WTC11 (cell line): ENCODE measurements around the gene SMYD1. TPM values are rescaled to one million over a fixed set of nuclear protein-coding genes. Genes with fewer than 3 reads are reported as not detected.

Source experiments
- ATAC-seq: fragments of 200-7000 bp; cut with Tn5 transposase; 2 replicates; pipeline ENCODE4 v1.10.0; 2021; ENCODE audit warnings: mild to moderate bottlenecking, moderate library complexity
- CTCF ChIA-PET: fragments of 300-600 bp; sonication (Branson Sonifier 250); formaldehyde crosslinking; loops from one replicate; lab custom pipeline; 2021; ENCODE audit warnings: antibody characterized with exemption; lab: Charles Lee
- POLR2A ChIA-PET: fragments of 350-600 bp; sonication (Branson Sonifier 250); formaldehyde crosslinking; loops from one replicate; lab custom pipeline; 2021; ENCODE audit warnings: antibody characterized with exemption; lab: Charles Lee
- DNase-seq: peaks from one replicate; pipeline ENCODE4 v3.0.0; 2021; ENCODE audit warnings: low spot score
- H3K27ac Mint-ChIP-seq: 2 replicates; pipeline ENCODE4 v1.8.0; 2021; ENCODE audit warnings: mixed read lengths
- H3K27me3 Mint-ChIP-seq: 2 replicates; pipeline ENCODE4 v1.8.0; 2021; ENCODE audit warnings: low read depth, mild to moderate bottlenecking, moderate library complexity, mixed read lengths
- H3K36me3 Mint-ChIP-seq: 2 replicates; pipeline ENCODE4 v1.8.0; 2021; ENCODE audit warnings: mixed read lengths
- H3K4me1 Mint-ChIP-seq: 2 replicates; pipeline ENCODE4 v1.8.0; 2022; ENCODE audit warnings: mixed read lengths
- H3K4me3 Mint-ChIP-seq: 2 replicates; pipeline ENCODE4 v1.8.0; 2021; ENCODE audit warnings: mild to moderate bottlenecking, moderate library complexity, mixed read lengths
- H3K9me3 Mint-ChIP-seq: 2 replicates; pipeline ENCODE4 v1.8.0; 2021; ENCODE audit warnings: mixed read lengths
- CBFB ChIP-seq: sonication (generic); formaldehyde crosslinking; IDR thresholded peaks from 2 replicates; pipeline ENCODE4 v1.8.1; 2022; ENCODE audit warnings: mild to moderate bottlenecking, low read depth, missing genetic modification reagents
- ESRRA ChIP-seq: sonication (generic); formaldehyde crosslinking; IDR thresholded peaks from 2 replicates; pipeline ENCODE4 v1.8.1; 2022; ENCODE audit warnings: mild to moderate bottlenecking, missing genetic modification reagents, borderline replicate concordance
- ETV6 ChIP-seq: sonication (generic); formaldehyde crosslinking; IDR thresholded peaks from 2 replicates; pipeline ENCODE4 v1.8.1; 2022; ENCODE audit warnings: mild to moderate bottlenecking, missing genetic modification reagents
- FOXK1 ChIP-seq: sonication (generic); formaldehyde crosslinking; IDR thresholded peaks from 2 replicates; pipeline ENCODE4 v1.8.0; 2022; ENCODE audit warnings: mild to moderate bottlenecking, moderate library complexity, missing genetic modification reagents
- GTF2I ChIP-seq: fragments of 250-450 bp; sonication (Bioruptor Pico); conservative IDR thresholded peaks from 2 replicates; pipeline ENCODE4 v1.4.0; 2021; ENCODE audit warnings: mild to moderate bottlenecking
- RORB ChIP-seq: fragments of 250-450 bp; sonication (Bioruptor Pico); IDR thresholded peaks from 2 replicates; pipeline ENCODE4 v1.9.0; 2021; ENCODE audit warnings: mild to moderate bottlenecking
- ZNF138 ChIP-seq: sonication (generic); formaldehyde crosslinking; conservative IDR thresholded peaks from 2 replicates; pipeline ENCODE4 v1.8.1; 2022; ENCODE audit warnings: mild to moderate bottlenecking, moderate library complexity, missing genetic modification reagents
- ZNF219 ChIP-seq: sonication (generic); formaldehyde crosslinking; IDR thresholded peaks from 2 replicates; pipeline ENCODE4 v1.8.0; 2023; ENCODE audit warnings: missing genetic modification reagents, mild to moderate bottlenecking, borderline replicate concordance
- ZNF232 ChIP-seq: sonication (generic); formaldehyde crosslinking; IDR thresholded peaks from 2 replicates; pipeline ENCODE4 v1.8.0; 2022; ENCODE audit warnings: mild to moderate bottlenecking, missing genetic modification reagents
- total RNA-seq: library from RNA; stranded (reverse); gene quantifications from 3 replicates; pipeline ENCODE4 v1.2.3, GENCODE V29; 2021
- TF ChIP-seq, protein P1 (sequence below): fragments of 250-450 bp; sonication (Bioruptor Pico); conservative IDR thresholded peaks from 2 replicates; pipeline ENCODE4 v1.9.0; 2021; ENCODE audit warnings: mild to moderate bottlenecking
- TF ChIP-seq, protein P2 (sequence below): sonication (generic); formaldehyde crosslinking; IDR thresholded peaks from 2 replicates; pipeline ENCODE4 v1.8.0; 2022; ENCODE audit warnings: mild to moderate bottlenecking, missing genetic modification reagents
- TF ChIP-seq, protein P3 (sequence below): sonication (generic); formaldehyde crosslinking; conservative IDR thresholded peaks from 2 replicates; pipeline ENCODE4 v1.8.1; 2022; ENCODE audit warnings: mild to moderate bottlenecking, missing genetic modification reagents
- TF ChIP-seq, protein P4 (sequence below): fragments of 250-450 bp; sonication (Bioruptor Pico); IDR thresholded peaks from 2 replicates; pipeline ENCODE4 v1.9.0; 2021; ENCODE audit warnings: mild to moderate bottlenecking
- TF ChIP-seq, protein P5 (sequence below): fragments of 250-450 bp; sonication (Bioruptor Pico); IDR thresholded peaks from 2 replicates; pipeline ENCODE4 v2.1.2; 2022; ENCODE audit warnings: mild to moderate bottlenecking, moderate library complexity
- TF ChIP-seq, protein P6 (sequence below): sonication (generic); formaldehyde crosslinking; IDR thresholded peaks from 2 replicates; pipeline ENCODE4 v1.8.1; 2023; ENCODE audit warnings: mild to moderate bottlenecking, missing genetic modification reagents

The SMYD1 gene
- total RNA-seq, 1 experiment from 2014 or later, result not detected

DNA sequence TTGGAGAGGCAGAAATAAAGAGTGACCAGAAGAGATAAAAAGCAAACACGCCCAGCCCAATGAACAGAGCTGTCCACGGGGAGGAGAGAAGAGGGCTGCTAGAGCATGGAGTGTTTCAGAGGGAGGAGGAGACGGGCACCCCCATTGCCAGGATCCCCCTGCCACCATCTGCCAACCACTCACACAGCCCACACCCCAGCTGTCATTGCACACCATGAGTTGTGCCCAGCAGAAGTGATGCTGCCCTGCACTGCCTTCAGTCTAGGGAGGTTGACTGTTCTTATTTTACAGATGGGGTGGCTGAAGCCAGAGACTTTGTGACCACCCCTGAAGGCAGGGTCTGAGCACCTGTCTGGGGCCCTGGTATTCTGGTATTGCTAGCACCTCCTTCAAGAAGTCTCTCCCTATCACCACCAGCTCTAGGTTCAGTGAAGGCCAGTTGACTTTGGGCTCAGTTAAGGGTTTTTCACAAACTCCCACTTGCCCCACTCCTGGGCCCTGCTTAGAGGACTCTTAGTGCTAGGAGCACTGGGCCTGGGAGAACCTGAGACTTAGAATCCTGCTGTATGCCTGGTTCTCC is 57.8 kb downstream of the SMYD1 start:
- ATAC-seq (no peak), DNase-seq (no peak)
- Mint-ChIP-seq H3K4me3 (no peak overlapping the region), H3K27me3 (no peaks in the 10 kb centered on the region; the same call in 1 of the 2 replicates), H3K9me3 (no peaks in the 10 kb centered on the region), H3K27ac (no peak overlapping the region), H3K36me3 (no peaks in the 10 kb centered on the region), H3K4me1 (peaks cover 2% of the 10 kb centered on the region; the same call in 1 of the 2 replicates)
- TF ChIP-seq ZNF232 (CRISPR knock-in tag), result no peak
- TF ChIP-seq, protein P1, sequence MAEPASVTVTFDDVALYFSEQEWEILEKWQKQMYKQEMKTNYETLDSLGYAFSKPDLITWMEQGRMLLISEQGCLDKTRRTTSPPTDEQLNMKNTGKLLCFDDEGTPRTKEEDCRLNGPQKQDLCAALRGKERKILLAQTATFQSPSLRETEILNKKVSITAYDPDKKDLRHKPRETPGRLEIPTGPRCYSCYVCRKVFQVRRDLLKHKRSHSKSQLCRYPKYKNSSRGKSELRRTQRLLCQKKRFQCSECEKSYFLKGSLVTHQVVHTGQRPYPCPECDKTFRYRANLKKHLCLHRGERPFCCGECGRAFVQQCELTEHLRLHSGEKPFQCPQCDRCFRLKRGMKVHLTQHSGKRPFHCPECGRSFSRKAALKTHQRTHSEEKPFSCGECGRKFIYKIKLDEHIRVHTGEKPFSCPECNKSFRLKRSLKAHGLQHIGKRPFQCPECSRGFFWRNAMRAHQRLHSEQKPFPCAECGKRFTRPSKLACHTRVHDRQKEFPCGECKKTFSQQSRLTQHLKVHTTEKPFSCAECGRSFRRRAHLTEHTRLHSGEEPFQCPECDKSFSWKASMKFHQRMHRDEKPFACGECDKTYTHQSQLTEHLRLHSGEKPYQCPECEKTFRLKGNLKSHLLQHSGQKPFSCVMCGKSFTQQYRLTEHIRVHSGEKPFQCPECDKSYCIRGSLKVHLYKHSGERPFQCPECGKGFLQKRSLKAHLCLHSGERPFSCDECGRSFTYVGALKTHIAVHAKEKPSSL (CRISPR knock-in tag), result no peak
- TF ChIP-seq, protein P2, sequence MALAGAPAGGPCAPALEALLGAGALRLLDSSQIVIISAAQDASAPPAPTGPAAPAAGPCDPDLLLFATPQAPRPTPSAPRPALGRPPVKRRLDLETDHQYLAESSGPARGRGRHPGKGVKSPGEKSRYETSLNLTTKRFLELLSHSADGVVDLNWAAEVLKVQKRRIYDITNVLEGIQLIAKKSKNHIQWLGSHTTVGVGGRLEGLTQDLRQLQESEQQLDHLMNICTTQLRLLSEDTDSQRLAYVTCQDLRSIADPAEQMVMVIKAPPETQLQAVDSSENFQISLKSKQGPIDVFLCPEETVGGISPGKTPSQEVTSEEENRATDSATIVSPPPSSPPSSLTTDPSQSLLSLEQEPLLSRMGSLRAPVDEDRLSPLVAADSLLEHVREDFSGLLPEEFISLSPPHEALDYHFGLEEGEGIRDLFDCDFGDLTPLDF, result no peak
- no peak for TF ChIP-seq ZNF138 (CRISPR knock-in tag)
- TF ChIP-seq GTF2I (CRISPR knock-in tag), result no peak
- TF ChIP-seq, protein P3, sequence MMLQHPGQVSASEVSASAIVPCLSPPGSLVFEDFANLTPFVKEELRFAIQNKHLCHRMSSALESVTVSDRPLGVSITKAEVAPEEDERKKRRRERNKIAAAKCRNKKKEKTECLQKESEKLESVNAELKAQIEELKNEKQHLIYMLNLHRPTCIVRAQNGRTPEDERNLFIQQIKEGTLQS (CRISPR knock-in tag), result no peak
- no peak for TF ChIP-seq FOXK1 (CRISPR knock-in tag)
- no peak for TF ChIP-seq ESRRA (CRISPR knock-in tag)
- TF ChIP-seq, protein P4, sequence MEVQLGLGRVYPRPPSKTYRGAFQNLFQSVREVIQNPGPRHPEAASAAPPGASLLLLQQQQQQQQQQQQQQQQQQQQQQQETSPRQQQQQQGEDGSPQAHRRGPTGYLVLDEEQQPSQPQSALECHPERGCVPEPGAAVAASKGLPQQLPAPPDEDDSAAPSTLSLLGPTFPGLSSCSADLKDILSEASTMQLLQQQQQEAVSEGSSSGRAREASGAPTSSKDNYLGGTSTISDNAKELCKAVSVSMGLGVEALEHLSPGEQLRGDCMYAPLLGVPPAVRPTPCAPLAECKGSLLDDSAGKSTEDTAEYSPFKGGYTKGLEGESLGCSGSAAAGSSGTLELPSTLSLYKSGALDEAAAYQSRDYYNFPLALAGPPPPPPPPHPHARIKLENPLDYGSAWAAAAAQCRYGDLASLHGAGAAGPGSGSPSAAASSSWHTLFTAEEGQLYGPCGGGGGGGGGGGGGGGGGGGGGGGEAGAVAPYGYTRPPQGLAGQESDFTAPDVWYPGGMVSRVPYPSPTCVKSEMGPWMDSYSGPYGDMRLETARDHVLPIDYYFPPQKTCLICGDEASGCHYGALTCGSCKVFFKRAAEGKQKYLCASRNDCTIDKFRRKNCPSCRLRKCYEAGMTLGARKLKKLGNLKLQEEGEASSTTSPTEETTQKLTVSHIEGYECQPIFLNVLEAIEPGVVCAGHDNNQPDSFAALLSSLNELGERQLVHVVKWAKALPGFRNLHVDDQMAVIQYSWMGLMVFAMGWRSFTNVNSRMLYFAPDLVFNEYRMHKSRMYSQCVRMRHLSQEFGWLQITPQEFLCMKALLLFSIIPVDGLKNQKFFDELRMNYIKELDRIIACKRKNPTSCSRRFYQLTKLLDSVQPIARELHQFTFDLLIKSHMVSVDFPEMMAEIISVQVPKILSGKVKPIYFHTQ (CRISPR knock-in tag), result no peak
- ChIA-PET CTCF (interaction anchor here (1.9 kb wide), 1 partner anchor 65 kb away, joined by 9 read pairs; no protein-coding TSS in a partner anchor), POLR2A (no interaction called here)

DNA sequence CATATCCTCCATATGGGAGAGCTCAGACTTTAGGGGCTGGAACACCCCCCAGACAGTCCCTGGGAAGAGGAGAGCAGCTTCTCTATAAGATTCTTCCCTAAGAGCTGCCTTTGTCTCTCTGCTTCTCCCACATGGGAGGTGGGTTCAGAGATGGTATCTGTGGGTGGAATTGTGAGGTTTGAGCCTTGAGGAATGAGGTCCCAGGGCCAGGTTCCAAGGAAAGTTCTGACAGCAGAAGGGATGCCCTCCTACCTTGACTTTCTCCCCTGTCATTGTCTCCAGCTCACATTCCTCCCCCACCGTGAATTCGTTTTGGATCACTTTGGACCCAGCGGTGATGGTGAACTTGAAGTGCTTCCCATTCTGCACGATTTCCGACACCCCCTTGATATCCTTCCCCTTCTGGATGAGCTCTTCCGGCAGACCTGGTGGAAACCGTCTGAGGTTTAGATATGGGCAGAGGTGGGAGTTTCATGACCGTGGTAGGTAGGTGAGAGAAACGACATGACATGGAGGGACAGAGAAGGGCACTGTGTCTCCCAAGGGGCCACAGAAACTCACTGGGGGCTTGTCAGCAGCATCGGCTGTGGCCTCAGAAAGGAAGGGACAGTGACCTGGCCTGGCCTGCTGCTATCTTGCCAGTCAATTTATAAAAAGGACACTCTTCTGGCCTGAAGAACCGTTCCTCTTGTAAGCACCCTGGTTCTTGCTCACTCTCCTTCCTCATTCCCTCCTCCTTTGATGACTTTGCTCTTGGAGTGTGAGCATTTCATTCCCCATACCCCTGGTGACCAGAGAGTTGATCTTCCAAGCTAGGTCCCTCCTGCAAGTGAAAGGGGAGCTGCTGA is 58.5 kb downstream of the SMYD1 start:
- Mint-ChIP-seq H3K9me3 (no peaks in the 10 kb centered on the region), H3K27ac (no peak overlapping the region; the same call in 1 of the 2 replicates), H3K4me1 (peaks cover 2% of the 10 kb centered on the region; the same call in 1 of the 2 replicates), H3K36me3 (no peaks in the 10 kb centered on the region), H3K27me3 (no peaks in the 10 kb centered on the region; the same call in 1 of the 2 replicates), H3K4me3 (no peak overlapping the region)
- no peak for DNase-seq
- CTCF ChIA-PET, result interaction anchor here (1.9 kb wide), 1 partner anchor 66 kb away, joined by 9 read pairs; no protein-coding TSS in a partner anchor
- POLR2A ChIA-PET, result no interaction called here
- ATAC-seq, result no peak
- TF ChIP-seq, protein P5, sequence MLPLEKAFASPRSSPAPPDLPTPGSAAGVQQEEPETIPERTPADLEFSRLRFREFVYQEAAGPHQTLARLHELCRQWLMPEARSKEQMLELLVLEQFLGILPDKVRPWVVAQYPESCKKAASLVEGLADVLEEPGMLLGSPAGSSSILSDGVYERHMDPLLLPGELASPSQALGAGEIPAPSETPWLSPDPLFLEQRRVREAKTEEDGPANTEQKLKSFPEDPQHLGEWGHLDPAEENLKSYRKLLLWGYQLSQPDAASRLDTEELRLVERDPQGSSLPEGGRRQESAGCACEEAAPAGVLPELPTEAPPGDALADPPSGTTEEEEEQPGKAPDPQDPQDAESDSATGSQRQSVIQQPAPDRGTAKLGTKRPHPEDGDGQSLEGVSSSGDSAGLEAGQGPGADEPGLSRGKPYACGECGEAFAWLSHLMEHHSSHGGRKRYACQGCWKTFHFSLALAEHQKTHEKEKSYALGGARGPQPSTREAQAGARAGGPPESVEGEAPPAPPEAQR, result no peak
- TF ChIP-seq RORB (CRISPR knock-in tag) (no peak), CBFB (CRISPR knock-in tag) (no peak), ETV6 (CRISPR knock-in tag) (no peak), ZNF219 (CRISPR knock-in tag) (no peak)
- TF ChIP-seq, protein P6, sequence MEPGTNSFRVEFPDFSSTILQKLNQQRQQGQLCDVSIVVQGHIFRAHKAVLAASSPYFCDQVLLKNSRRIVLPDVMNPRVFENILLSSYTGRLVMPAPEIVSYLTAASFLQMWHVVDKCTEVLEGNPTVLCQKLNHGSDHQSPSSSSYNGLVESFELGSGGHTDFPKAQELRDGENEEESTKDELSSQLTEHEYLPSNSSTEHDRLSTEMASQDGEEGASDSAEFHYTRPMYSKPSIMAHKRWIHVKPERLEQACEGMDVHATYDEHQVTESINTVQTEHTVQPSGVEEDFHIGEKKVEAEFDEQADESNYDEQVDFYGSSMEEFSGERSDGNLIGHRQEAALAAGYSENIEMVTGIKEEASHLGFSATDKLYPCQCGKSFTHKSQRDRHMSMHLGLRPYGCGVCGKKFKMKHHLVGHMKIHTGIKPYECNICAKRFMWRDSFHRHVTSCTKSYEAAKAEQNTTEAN (CRISPR knock-in tag), result no peak
